SK-N-SH (cell line): Measurements from ENCODE around the gene DDX19B. TPM values are rescaled to one million over a fixed set of nuclear protein-coding genes. Genes with fewer than 3 reads are reported as not detected.

Experiments used
- CTCF ChIA-PET: fragments of 300-600, 350-600 bp; formaldehyde crosslinking; extraction: SDS; loops from one replicate; lab custom pipeline; 2021; lab: Yijun Ruan, JAX
- POLR2A ChIA-PET: fragments of 350-600 bp; sonication (Branson Sonifier 250); formaldehyde crosslinking; extraction: SDS; loops from one replicate; lab custom pipeline; 2020; ENCODE audit warnings: antibody characterized with exemption, inconsistent platforms; lab: Yijun Ruan, JAX
- DNase-seq: peaks from one replicate; pipeline ENCODE4 v3.0.0; 2012
- H2AFZ ChIP-seq: fragments of 200-600 bp; sonication (generic); 2 replicates; pipeline ENCODE4 v1.8.1; 2016; ENCODE audit warnings: antibody characterized with exemption, mild to moderate bottlenecking, low read depth
- H3F3A ChIP-seq: fragments of 200-600 bp; sonication (generic); replicated peaks from 2 replicates; pipeline ENCODE3; 2016; ENCODE audit warnings: antibody characterized with exemption, mild to moderate bottlenecking; ENCODE audit not compliant: insufficient read depth
- H3K27ac ChIP-seq, 2 experiments: fragments of 200-500 bp in 1 of 2; fragments of 200-600 bp in 1 of 2; sonication (Bioruptor generic) in 1 of 2; sonication (generic), shearing (Covaris generic) in 1 of 2; 2 replicates each; pipeline versions ENCODE4 v1.5.1 to v1.6.1; 2014 to 2016; ENCODE audit warnings: low read depth in 2 of 2, inconsistent platforms in 1 of 2, low read length in 1 of 2, mild to moderate bottlenecking in 1 of 2, mixed read lengths in 1 of 2
- H3K27me3 ChIP-seq: fragments of 200-600 bp; sonication (generic), shearing (Covaris generic); 2 replicates; pipeline ENCODE4 v1.6.1; 2016; ENCODE audit warnings: mixed run types; ENCODE audit not compliant: insufficient read depth
- H3K36me3 ChIP-seq, 2 experiments: fragments of 200-500 bp in 1 of 2; fragments of 200-600 bp in 1 of 2; sonication (Bioruptor generic) in 1 of 2; sonication (generic) in 1 of 2; replicated peaks in 1 of 2; 2 replicates each; pipeline versions ENCODE3 to v1.5.1; 2014 to 2016; ENCODE audit warnings: low read length in 1 of 2, mild to moderate bottlenecking in 1 of 2; ENCODE audit not compliant: insufficient read depth in 2 of 2, control insufficient read depth in 1 of 2
- H3K4me1 ChIP-seq, 2 experiments: fragments of 200-500 bp in 1 of 2; fragments of 200-600 bp in 1 of 2; sonication (Bioruptor generic) in 1 of 2; sonication (generic), shearing (Covaris generic) in 1 of 2; 2 replicates each; pipeline versions ENCODE4 v1.5.1 to v1.6.1; 2014 to 2016; ENCODE audit warnings: low read depth in 1 of 2, low read length in 1 of 2, mixed run types in 1 of 2; ENCODE audit not compliant: insufficient read depth in 2 of 2, control insufficient read depth in 1 of 2
- H3K4me2 ChIP-seq: fragments of 200-600 bp; sonication (generic), shearing (Covaris generic); 2 replicates; pipeline ENCODE4 v1.6.1; 2017; ENCODE audit warnings: mixed run types
- H3K4me3 ChIP-seq, 2 experiments: fragments of 200-500 bp in 1 of 2; fragments of 200-600 bp in 1 of 2; sonication (Bioruptor generic) in 1 of 2; sonication (generic), shearing (Covaris generic) in 1 of 2; 2 replicates each; pipeline versions ENCODE4 v1.5.1 to v1.8.1; 2014 to 2016; ENCODE audit warnings: low read depth in 2 of 2, inconsistent platforms in 1 of 2, low read length in 1 of 2, mild to moderate bottlenecking in 1 of 2, mixed read lengths in 1 of 2, moderate library complexity in 1 of 2
- H3K79me2 ChIP-seq: fragments of 200-600 bp; sonication (generic); 2 replicates; pipeline ENCODE4 v1.8.1; 2017; ENCODE audit warnings: mild to moderate bottlenecking; ENCODE audit not compliant: insufficient read depth
- H3K9ac ChIP-seq: fragments of 200-600 bp; sonication (generic); 2 replicates; pipeline ENCODE4 v1.6.1; 2017; ENCODE audit warnings: mixed run types
- H3K9me2 ChIP-seq: fragments of 200-600 bp; sonication (generic); 2 replicates; pipeline ENCODE4 v1.6.1; 2017; ENCODE audit warnings: mixed run types
- H3K9me3 ChIP-seq: fragments of 200-600 bp; sonication (generic); 2 replicates; pipeline ENCODE4 v1.6.1; 2017; ENCODE audit warnings: mixed run types, mild to moderate bottlenecking, moderate library complexity
- H4K20me1 ChIP-seq: fragments of 200-600 bp; sonication (generic); 2 replicates; pipeline ENCODE4 v1.6.1; 2017; ENCODE audit warnings: mild to moderate bottlenecking, mixed run types; ENCODE audit not compliant: insufficient read depth
- CTCF ChIP-seq: fragments of 200-600 bp; sonication (generic); IDR thresholded peaks from 2 replicates; pipeline ENCODE4 v1.6.1; 2017; ENCODE audit warnings: antibody characterized with exemption, mild to moderate bottlenecking, moderate library complexity
- EP300 ChIP-seq, 2 experiments: IDR thresholded peaks; 2 replicates each; pipeline versions ENCODE4 v1.4.0 to v1.6.1; 2012; ENCODE audit warnings: borderline replicate concordance in 1 of 2, low read depth in 1 of 2, low read length in 1 of 2
- NFIC ChIP-seq: IDR thresholded peaks from 2 replicates; pipeline ENCODE4 v1.4.0; 2012; ENCODE audit warnings: borderline replicate concordance
- RAD21 ChIP-seq: IDR thresholded peaks from 2 replicates; pipeline ENCODE4 v1.6.1; 2012; ENCODE audit warnings: mild to moderate bottlenecking, low read length
- SMC3 ChIP-seq: IDR thresholded peaks from 2 replicates; pipeline ENCODE4 v1.6.1; 2012; ENCODE audit warnings: low read depth, low read length, improper control_type of control experiment
- TCF12 ChIP-seq: IDR thresholded peaks from 2 replicates; pipeline ENCODE4 v1.4.0; 2012
- WGBS: methylation state at CpG from one replicate; pipeline ENCODE4 v1.1.6; 2017; ENCODE audit warnings: low lambda C conversion rate; 5-methylcytosine and 5-hydroxymethylcytosine counted together
- polyA plus RNA-seq, 3 experiments: library from polyadenylated mRNA; depleted of rRNA; stranded (reverse); fragments of >200 nt; gene quantifications; 2 replicates each; pipeline ENCODE4 v1.2.3, GENCODE V29; 2012
- TF ChIP-seq, protein P1 (sequence below): IDR thresholded peaks from 2 replicates; pipeline ENCODE4 v1.4.0; 2012; ENCODE audit warnings: low read depth, borderline replicate concordance
- TF ChIP-seq, protein P2 (sequence below): IDR thresholded peaks from 2 replicates; pipeline ENCODE4 v1.4.0; 2012; ENCODE audit warnings: low read depth, borderline replicate concordance

Gene DDX19B
- polyA plus RNA-seq, 1 of the 3 experiments (the other 2 are of a cell fraction), result 43.6 TPM

- ChIA-PET POLR2A (interaction anchor here (1.2 to 2.0 kb wide), 2 partner anchors 9 to 20 kb away, joined by 3 to 5 read pairs; no protein-coding TSS in a partner anchor), CTCF (interaction anchor here (0.6 to 10.1 kb wide), 22 partner anchors 8 to 548 kb away, joined by 3 to 76 read pairs (median 3); partner anchors contain the start of gene AARS1)
- Histone ChIP-seq H3K79me2 (peaks cover 37% of the 10 kb centered on the region), H3K9me2 (no peaks in the 10 kb centered on the region), H3K4me1 (peaks cover 0 to 8% of the 10 kb centered on the region in 2 experiments; a peak in 2 of 4 replicates), H3K36me3 (peaks cover 47 to 52% of the 10 kb centered on the region in 2 experiments), H3F3A (peaks cover 21% of the 10 kb centered on the region), H2AFZ (no peak overlapping the region), H4K20me1 (peaks cover 29% of the 10 kb centered on the region), H3K9ac (no peak overlapping the region), H3K4me2 (no peak overlapping the region), H3K9me3 (no peaks in the 10 kb centered on the region)
- DNase-seq, result peak; percentile 59
- WGBS, result 85% methylated on average over 14 of the region's 21 CpGs
- TF ChIP-seq CTCF (peak; percentile 69), TCF12 (no peak), RAD21 (peak; percentile 6; the same call in 1 of the 2 replicates), EP300 (IDR thresholded peaks at IDR 0.05; ENCODE audit: borderline replicate concordance in 1 of 2, low read depth in 1 of 2, low read length in 1 of 2) (no peak), NFIC (no peak)
- TF ChIP-seq, protein P1, sequence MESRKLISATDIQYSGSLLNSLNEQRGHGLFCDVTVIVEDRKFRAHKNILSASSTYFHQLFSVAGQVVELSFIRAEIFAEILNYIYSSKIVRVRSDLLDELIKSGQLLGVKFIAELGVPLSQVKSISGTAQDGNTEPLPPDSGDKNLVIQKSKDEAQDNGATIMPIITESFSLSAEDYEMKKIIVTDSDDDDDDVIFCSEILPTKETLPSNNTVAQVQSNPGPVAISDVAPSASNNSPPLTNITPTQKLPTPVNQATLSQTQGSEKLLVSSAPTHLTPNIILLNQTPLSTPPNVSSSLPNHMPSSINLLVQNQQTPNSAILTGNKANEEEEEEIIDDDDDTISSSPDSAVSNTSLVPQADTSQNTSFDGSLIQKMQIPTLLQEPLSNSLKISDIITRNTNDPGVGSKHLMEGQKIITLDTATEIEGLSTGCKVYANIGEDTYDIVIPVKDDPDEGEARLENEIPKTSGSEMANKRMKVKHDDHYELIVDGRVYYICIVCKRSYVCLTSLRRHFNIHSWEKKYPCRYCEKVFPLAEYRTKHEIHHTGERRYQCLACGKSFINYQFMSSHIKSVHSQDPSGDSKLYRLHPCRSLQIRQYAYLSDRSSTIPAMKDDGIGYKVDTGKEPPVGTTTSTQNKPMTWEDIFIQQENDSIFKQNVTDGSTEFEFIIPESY, result no peak
- TF ChIP-seq, all 33 proteins: peak for 2
- H3K4me3 ChIP-seq, result no peak overlapping the region
- H3K27me3 ChIP-seq, result no peaks in the 10 kb centered on the region
- H3K27ac ChIP-seq, result no peak overlapping the region; a peak in 2 of 4 replicates
These were observed 46.5 kb upstream of the DDX19B start for GRCh38 chr16:70252355-70252988.

DNA sequence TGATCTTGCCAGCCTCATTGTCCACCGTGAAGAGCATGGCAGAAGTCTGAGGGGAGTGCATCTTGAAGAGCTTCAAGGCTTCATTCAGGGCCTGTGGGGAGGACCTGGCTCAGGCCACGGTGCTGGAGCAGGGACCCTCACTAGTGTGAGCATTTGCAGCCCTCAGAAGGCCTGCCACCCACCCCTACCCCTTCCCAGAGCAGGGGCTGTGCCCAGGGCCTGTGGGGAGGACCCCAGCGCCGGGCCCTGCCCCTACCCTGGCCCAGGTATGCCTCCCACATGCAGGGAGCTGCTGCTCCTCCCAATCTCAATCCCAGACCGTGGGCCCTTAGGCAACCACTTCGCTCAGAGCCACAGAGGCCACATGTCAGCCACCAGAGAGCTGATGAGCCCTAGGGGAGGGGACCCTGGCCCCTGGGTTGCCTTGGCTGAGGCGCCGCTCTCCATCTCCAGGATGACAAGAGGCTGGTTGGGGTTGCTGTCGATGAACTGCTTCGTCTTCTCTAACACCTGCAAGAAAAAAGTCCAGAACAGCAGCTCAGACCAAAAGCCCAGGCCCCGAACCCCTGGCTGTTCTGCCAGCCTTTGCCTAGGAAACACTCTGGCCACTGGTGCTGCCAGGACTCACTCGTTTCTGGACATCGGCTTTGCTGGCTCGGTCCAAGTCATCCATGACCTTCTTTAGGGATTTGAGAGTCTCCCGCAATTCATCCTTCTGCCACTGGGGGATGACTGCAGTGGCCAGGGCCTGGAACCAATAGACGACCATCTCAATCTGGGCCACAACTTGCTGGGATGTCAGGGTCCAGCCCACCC, 45.5 kb upstream of the DDX19B start:
- H3K9me2 ChIP-seq, result no peaks in the 10 kb centered on the region
- no peak overlapping the region for H3K4me3 ChIP-seq
- peaks cover 21% of the 10 kb centered on the region for H3F3A ChIP-seq
- DNase-seq, result peak; percentile 62
- H3K9me3 ChIP-seq, result no peaks in the 10 kb centered on the region
- TF ChIP-seq SMC3, result 0 out of 2 replicates have a peak, but pooled peaks have one; percentile 13
- peak; percentile 55 for TF ChIP-seq CTCF
- TF ChIP-seq, protein P2, sequence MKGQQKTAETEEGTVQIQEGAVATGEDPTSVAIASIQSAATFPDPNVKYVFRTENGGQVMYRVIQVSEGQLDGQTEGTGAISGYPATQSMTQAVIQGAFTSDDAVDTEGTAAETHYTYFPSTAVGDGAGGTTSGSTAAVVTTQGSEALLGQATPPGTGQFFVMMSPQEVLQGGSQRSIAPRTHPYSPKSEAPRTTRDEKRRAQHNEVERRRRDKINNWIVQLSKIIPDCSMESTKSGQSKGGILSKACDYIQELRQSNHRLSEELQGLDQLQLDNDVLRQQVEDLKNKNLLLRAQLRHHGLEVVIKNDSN, result no peak
- no peak overlapping the region for H3K27ac ChIP-seq
- peaks cover 0 to 8% of the 10 kb centered on the region in 2 experiments; a peak in 2 of 4 replicates for H3K4me1 ChIP-seq
- POLR2A ChIA-PET, result interaction anchor here (2.0 kb wide), 1 partner anchor 8 kb away, joined by 5 read pairs; no protein-coding TSS in a partner anchor
- H3K27me3 ChIP-seq, result no peaks in the 10 kb centered on the region
- peaks cover 46 to 55% of the 10 kb centered on the region in 2 experiments for H3K36me3 ChIP-seq
- H3K4me2 ChIP-seq, result no peak overlapping the region
- peaks cover 24% of the 10 kb centered on the region for H4K20me1 ChIP-seq
- peaks cover 27% of the 10 kb centered on the region for H3K79me2 ChIP-seq
- no peak overlapping the region for H2AFZ ChIP-seq
- WGBS, result 83% methylated on average over 12 of the region's 16 CpGs
- H3K9ac ChIP-seq, result no peak overlapping the region
- CTCF ChIA-PET, result interaction anchor here (0.7 to 10.1 kb wide), 6 partner anchors 10 to 32 kb away, joined by 3 to 76 read pairs (median 10); no protein-coding TSS in a partner anchor
